Activated CD8-positive, alpha-beta T cell treated with anti-CD3 and anti-CD28 coated beads for 36 hours (primary cell): Measurements from ENCODE around the gene VAMP5. TPM values are rescaled to one million over a fixed set of nuclear protein-coding genes. Genes with fewer than 3 reads are reported as not detected.

Source experiments
- ATAC-seq: fragments of 200-7000 bp; cut with Tn5 transposase; one replicate; pipeline ENCODE4 v1.10.0; 2021; ENCODE audit warnings: mild to moderate bottlenecking, moderate library complexity
- CTCF ChIA-PET: fragments of 350-600 bp; sonication (Branson Sonifier 250); formaldehyde crosslinking; loops from one replicate; lab custom pipeline; 2021; ENCODE audit warnings: antibody characterized with exemption; lab: Charles Lee
- POLR2A ChIA-PET: fragments of 350-600 bp; sonication (Branson Sonifier 250); formaldehyde crosslinking; loops from one replicate; lab custom pipeline; 2021; ENCODE audit warnings: antibody characterized with exemption; lab: Charles Lee
- DNase-seq: peaks from one replicate; pipeline ENCODE4 v3.0.0-alpha.2; 2020
- H3K27ac Mint-ChIP-seq: one replicate; pipeline ENCODE4 v1.8.0; 2021; ENCODE audit warnings: mild to moderate bottlenecking, mixed read lengths
- H3K27me3 Mint-ChIP-seq: one replicate; pipeline ENCODE4 v1.8.0; 2021; ENCODE audit warnings: mixed read lengths
- H3K36me3 Mint-ChIP-seq: one replicate; pipeline ENCODE4 v1.8.0; 2021; ENCODE audit warnings: low read depth, mixed read lengths
- H3K4me1 Mint-ChIP-seq: one replicate; pipeline ENCODE4 v1.8.0; 2021; ENCODE audit warnings: low read depth, mixed read lengths
- H3K4me3 Mint-ChIP-seq: one replicate; pipeline ENCODE4 v1.8.0; 2021; ENCODE audit warnings: mild to moderate bottlenecking, moderate library complexity, mixed read lengths
- H3K9me3 Mint-ChIP-seq: one replicate; pipeline ENCODE4 v1.8.0; 2021; ENCODE audit warnings: mixed read lengths
- CTCF ChIP-seq: fragments of 200-600 bp; IDR thresholded peaks from one replicate; pipeline ENCODE4 v1.8.0; 2022; ENCODE audit warnings: antibody characterized with exemption, mild to moderate bottlenecking
- intact Hi-C: fragments of 100-400 bp; cut with micrococcal nuclease; formaldehyde crosslinking; loops from one replicate; pipeline ENCODE4 v1.10.0; 2022
- total RNA-seq, 2 experiments: library from RNA; stranded (reverse); gene quantifications; one replicate each; pipeline ENCODE4 v1.2.3, GENCODE V29; 2021

VAMP5 gene
- total RNA-seq, 2 experiments from 2014 or later: 28.0 to 29.4 TPM

- peak; percentile 86 for ATAC-seq
- Mint-ChIP-seq H3K4me3 (peak within 1 kb of the TSS; percentile 99), H3K27ac (peak within 1 kb of the TSS; percentile 99), H3K9me3 (no peaks in the 10 kb centered on the region), H3K27me3 (no peaks in the 10 kb centered on the region), H3K4me1 (peaks cover 41% of the 10 kb centered on the region), H3K36me3 (peaks cover 53% of the 10 kb centered on the region)
- intact Hi-C loops: no loop called here
- peak; percentile 65 for TF ChIP-seq CTCF
- ChIA-PET CTCF (interaction anchor here (0.8 to 6.3 kb wide), 6 partner anchors 12 to 220 kb away, joined by 3 to 58 read pairs (median 4); partner anchors contain the start of gene SH2D6), POLR2A (interaction anchor here (0.6 to 17.6 kb wide), 35 partner anchors 9 to 359 kb away, joined by 3 to 467 read pairs (median 5); partner anchors contain the start of genes C2orf68, CAPG, ELMOD3 and GGCX)
- DNase-seq: peak; percentile 91
These were observed 45.5 kb upstream of the VAMP5 start, which contains the start of gene MAT2A for GRCh38 chr2:85538507-85539360. TSS of gene MAT2A (plus strand) at chr2:85539168. CDS start at chr2:85539288, 120 bp downstream.

GRCh38 chr2:85539361-85540132 is 44.7 kb upstream of the VAMP5 start:
- no peak for TF ChIP-seq CTCF
- POLR2A ChIA-PET: interaction anchor here (0.6 to 17.6 kb wide), 36 partner anchors 10 to 225 kb away, joined by 3 to 467 read pairs (median 5); partner anchors contain the start of genes C2orf68, CAPG, ELMOD3 and GGCX
- Mint-ChIP-seq H3K36me3 (peaks cover 61% of the 10 kb centered on the region), H3K27ac (peak overlapping the region; percentile 99), H3K9me3 (no peaks in the 10 kb centered on the region), H3K4me3 (peak overlapping the region; percentile 99), H3K4me1 (peaks cover 46% of the 10 kb centered on the region), H3K27me3 (no peaks in the 10 kb centered on the region)
- ATAC-seq (peak; percentile 26), DNase-seq (peak; percentile 81)
- CTCF ChIA-PET: interaction anchor here (0.8 to 6.3 kb wide), 7 partner anchors 12 to 221 kb away, joined by 3 to 58 read pairs (median 4); partner anchors contain the start of gene SH2D6
- intact Hi-C loops: loop anchor here (10.0 kb wide), 1 partner anchor 215 kb away; the partner anchor contains the start of gene TGOLN2

GRCh38 chr2:85540133-85540648 is 44.0 kb upstream of the VAMP5 start:
- H3K4me3 Mint-ChIP-seq: peak overlapping the region; percentile 99
- CTCF ChIA-PET: interaction anchor here (1.1 to 6.3 kb wide), 4 partner anchors 11 to 149 kb away, joined by 3 to 58 read pairs (median 26); partner anchors contain the start of gene SH2D6
- H3K36me3 Mint-ChIP-seq: peaks cover 67% of the 10 kb centered on the region
- POLR2A ChIA-PET: interaction anchor here (0.6 to 17.6 kb wide), 20 partner anchors 10 to 219 kb away, joined by 3 to 467 read pairs (median 8); partner anchors contain the start of genes C2orf68, CAPG, ELMOD3 and GGCX
- no peak for DNase-seq
- H3K27ac Mint-ChIP-seq: peak overlapping the region; percentile 92
- H3K4me1 Mint-ChIP-seq: peaks cover 46% of the 10 kb centered on the region
- H3K27me3 Mint-ChIP-seq: no peaks in the 10 kb centered on the region
- intact Hi-C loops: loop anchor here (10.0 kb wide), 1 partner anchor 215 kb away; the partner anchor contains the start of gene TGOLN2
- no peaks in the 10 kb centered on the region for H3K9me3 Mint-ChIP-seq
- no peak for TF ChIP-seq CTCF
- ATAC-seq: no peak

GRCh38 chr2:85541262-85541661 is 43.0 kb upstream of the VAMP5 start:
- no peak for TF ChIP-seq CTCF
- intact Hi-C loops: loop anchor here (10.0 kb wide), 1 partner anchor 216 kb away; the partner anchor contains the start of gene TGOLN2
- POLR2A ChIA-PET: interaction anchor here (0.6 to 17.6 kb wide), 16 partner anchors 16 to 214 kb away, joined by 3 to 467 read pairs (median 4); partner anchors contain the start of genes CAPG, ELMOD3, GGCX and RETSAT
- Mint-ChIP-seq H3K27me3 (no peaks in the 10 kb centered on the region), H3K36me3 (peaks cover 74% of the 10 kb centered on the region), H3K4me3 (peak overlapping the region; percentile 99), H3K9me3 (no peaks in the 10 kb centered on the region), H3K4me1 (peaks cover 45% of the 10 kb centered on the region), H3K27ac (peak overlapping the region; percentile 92)
- CTCF ChIA-PET: interaction anchor here (1.6 to 6.3 kb wide), 3 partner anchors 10 to 121 kb away, joined by 5 to 58 read pairs (median 46); partner anchors contain the start of gene SH2D6
- DNase-seq (no peak), ATAC-seq (no peak)
